Hematopoietic multipotent progenitor cell treated with erythropoietin and hydrocortisone succinate and interleukin-3 and kit ligand, for 8 days (in vitro differentiated cells): ENCODE measurements around the gene RRM1.
"Not testable (repeated sequence)": the region's sequence is repeated elsewhere in the genome, so short reads cannot be mapped to it uniquely, and the experiment has no call there.

ENCODE experiments used
- DNase-seq: peaks from one replicate; pipeline ENCODE4 v3.0.0-alpha.2; 2015

The RRM1 gene

DNA sequence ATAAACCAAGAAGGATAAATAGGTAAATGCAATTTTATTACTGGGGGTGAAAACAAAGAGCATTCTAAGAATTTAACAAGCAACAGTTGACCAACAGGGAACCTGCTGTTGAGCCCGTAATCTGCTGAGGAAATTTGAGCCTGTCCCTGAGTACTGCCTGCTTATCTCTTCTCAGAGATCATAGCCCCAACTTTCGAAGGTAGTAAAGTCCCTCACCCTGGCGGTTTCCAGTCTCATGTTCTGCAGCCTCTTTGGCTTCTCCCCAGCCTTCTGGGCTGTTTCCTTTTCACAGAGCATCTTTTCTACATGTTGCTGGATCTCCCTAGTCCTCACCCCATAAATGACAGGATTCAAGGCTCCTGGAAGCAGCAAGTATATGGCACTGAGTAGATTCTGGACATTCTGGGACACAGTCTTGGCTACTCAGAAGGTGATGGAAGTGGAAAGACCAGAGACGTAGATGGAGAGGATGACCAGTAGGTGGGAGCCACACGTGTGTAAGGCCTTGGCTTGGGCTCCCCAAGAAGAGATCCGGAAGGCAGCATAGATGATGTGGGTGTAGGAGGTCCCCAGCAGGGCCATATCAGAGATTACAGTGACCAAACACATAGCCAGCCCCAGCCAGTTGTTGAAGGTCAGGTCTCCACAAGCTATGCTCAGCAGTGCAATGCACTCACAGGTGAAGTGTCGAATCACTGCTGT lies 51.6 kb downstream of the RRM1 start:
- peak; percentile 36 for DNase-seq

DNA sequence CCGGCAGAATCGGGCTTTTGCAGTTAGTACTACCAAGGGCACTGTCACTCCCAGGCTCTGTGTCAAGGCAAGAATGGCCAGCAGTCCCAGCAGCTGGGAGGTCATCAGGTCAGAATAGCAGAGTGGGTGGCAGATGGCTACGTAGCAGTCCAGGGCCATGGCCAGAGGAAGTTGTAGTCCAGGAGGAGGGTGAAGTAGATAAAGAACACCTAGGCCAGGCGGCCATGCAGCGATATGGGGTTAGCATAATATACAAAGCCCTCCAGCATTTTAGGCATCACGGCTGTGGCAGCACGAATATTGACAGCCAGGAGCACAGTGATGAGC lies 52.1 kb downstream of the RRM1 start:
- no peak for DNase-seq

DNA sequence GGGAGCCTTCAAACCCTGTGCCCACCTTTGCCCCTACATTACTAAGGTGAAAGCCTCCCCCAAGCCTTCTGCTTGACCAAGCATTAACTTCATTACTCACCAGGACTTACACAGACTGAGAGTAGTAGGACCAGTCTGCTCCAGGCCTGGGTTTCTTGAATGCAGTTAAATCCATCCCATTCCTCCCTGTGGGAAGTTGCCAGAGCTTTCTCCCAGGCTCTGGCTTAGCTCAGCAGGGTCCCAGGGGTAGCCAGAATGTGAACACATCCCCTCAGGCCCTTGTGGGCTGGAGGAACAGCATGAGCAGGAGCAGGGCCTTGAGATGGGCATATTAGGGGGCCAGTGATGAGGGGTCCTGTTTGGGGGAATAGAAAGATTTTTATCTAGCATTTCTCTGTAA lies 59.9 kb downstream of the RRM1 start:
- DNase-seq, result no peak

DNA sequence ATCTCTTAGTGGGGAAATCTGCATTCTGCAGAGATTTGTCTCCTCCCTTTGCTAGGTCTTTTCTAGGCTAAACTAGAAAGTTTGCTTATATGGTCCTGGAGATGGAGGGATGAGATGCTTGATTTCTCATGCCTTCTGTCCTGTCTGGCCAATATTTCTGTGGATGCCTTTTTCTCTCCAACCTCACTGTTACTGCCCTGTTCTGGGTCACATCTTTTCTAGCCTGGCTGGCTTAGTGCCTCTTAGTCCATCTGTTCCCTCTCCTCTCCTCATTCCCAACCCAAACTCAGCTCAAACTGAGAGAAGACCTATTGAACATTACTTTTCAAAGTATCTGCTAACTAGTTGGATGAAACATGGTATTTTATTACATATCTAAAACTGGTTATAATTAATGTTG lies 62.0 kb downstream of the RRM1 start:
- DNase-seq, result no peak

DNA sequence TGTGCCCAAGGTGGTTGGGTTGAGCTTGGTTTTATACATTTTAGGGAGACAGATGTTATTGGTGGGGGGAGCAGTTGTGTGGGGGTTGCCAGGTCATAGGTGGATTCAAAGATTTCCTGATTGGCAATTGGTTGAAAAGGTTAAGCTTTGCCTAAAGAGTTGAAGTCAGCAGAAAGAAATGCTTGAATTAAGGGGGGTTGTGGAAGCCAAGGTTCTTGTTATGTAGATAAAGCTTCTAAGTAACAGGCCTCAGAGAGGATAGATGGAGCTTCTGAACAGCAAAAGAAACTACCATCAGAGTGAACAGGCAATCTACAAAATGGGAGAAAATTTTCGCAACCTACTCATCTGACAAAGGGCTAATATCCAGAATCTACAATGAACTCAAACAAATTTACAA lies 64.2 kb downstream of the RRM1 start:
- not testable (repeated sequence) for DNase-seq

DNA sequence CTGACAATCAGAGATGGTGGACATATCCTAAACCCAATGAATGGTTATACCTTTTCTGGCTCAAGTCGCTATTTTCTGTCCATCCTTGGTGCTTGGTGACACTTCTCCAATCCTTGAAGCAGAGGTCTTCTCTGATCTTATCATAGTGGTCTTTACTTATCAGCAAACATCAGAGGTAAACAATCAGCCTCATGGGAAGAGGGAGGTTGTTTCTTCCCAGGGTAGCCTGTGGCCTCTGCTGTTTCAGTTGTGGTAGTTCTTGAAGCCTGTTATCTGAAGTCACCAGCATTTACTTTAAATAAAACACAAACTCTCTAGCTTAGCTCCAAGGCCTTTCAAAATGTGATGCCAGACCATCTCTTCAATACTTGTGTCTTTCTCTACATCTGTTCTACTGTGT lies 66.7 kb downstream of the RRM1 start:
- no peak for DNase-seq

DNA sequence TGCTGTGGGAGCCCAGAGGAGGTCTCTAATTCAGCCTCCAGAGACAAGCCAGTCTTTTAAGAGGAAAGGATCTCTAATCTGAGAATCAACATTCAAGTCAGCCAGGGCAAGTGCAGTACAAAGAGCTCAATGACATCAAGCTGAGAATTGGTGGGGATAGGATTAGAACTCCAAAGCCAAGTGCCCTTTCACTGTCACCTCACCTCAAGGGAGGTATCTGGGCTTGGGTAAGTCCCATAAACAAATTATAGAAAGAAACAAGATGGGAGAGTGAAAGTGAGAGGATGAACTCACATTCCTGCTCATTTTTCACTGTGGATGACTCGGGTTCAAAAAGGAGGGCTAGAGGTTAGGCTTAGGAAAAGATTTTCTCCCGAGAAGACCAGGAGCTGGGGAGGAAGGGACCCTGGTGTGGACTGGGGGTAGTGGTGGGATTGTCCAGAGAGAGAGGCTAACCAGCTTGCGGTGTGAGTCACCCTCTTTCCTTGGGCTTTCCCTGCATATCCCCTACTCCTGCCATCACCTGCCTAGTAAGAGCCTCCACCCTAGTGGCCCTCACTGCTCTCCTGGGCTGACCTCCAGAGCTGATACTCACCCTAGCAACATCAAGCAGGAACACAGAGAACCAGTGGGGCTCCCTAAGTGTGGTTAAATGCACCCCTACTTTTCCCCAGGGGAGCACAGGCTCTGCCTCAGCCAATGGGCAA lies 70.4 kb downstream of the RRM1 start:
- DNase-seq, result no peak

DNA sequence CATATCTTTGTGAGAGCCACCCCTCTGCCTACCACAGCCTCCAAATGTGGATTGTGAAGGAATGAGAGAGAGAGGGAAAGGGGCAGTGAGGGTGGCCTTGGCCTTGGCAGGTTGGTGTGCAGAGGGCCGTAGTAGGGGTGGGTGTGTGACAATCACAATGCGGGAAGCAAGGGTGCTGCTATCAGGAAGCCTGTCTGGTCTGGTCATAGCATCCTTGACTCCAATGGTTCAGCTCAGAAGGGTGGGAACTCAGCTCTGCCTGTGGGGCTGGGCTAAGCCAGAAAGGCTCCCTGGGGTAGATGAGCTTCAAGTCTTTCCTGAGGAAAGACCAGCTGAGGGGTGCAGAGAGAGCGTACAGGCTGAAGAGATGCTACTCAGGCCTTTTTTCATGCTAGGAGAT lies 72.7 kb downstream of the RRM1 start:
- DNase-seq, result no peak

DNA sequence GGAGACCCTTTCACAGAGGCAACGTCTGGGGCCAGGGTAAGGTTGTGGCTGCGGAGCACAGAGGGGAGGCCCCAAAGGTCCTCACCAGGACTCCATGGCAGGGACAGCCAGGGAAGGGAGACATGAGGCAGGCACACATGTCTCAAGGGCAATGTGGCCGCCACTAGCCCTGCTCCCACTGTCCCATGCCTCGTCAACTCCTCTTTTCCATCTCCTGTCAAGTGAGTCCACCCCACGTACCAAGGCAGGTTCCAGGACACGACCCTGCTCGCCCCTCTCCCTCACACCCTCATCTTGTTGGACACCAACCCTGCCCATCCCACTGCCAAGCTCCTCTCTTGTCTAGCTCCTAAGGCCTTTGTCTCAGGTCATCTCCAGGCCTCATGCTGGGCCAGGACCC lies 73.2 kb downstream of the RRM1 start:
- DNase-seq, result no peak

DNA sequence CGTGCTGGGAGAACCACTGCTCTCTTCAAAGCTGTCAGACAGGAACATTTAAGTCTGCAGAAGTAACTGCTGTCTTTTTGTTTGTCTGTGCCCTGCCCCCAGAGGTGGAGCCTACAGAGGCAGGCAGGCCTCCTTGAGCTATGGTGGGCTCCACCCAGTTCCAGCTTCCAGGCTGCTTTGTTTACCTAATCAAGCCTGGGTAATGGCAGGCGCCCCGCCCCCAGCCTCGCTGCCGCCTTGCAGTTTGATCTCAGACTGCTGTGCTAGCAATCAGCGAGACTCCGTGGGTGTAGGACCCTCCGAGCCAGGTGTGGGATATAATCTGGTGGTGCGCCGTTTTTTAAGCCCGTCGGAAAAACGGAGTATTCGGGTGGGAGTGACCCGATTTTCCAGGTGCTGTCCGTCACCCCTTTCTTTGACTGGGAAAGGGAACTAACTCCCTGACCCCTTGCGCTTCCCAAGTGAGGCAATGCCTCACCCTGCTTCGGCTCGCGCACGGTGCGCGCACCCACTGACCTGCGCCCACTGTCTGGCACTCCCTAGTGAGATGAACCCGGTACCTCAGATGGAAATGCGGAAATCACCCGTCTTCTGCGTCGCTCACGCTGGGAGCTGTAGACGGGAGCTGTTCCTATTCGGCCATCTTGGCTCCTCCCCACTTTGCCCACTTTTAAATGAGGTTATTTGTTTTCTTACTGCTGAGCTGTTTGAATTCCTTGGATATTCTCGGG lies 81.2 kb downstream of the RRM1 start:
- not testable (repeated sequence) for DNase-seq

DNA sequence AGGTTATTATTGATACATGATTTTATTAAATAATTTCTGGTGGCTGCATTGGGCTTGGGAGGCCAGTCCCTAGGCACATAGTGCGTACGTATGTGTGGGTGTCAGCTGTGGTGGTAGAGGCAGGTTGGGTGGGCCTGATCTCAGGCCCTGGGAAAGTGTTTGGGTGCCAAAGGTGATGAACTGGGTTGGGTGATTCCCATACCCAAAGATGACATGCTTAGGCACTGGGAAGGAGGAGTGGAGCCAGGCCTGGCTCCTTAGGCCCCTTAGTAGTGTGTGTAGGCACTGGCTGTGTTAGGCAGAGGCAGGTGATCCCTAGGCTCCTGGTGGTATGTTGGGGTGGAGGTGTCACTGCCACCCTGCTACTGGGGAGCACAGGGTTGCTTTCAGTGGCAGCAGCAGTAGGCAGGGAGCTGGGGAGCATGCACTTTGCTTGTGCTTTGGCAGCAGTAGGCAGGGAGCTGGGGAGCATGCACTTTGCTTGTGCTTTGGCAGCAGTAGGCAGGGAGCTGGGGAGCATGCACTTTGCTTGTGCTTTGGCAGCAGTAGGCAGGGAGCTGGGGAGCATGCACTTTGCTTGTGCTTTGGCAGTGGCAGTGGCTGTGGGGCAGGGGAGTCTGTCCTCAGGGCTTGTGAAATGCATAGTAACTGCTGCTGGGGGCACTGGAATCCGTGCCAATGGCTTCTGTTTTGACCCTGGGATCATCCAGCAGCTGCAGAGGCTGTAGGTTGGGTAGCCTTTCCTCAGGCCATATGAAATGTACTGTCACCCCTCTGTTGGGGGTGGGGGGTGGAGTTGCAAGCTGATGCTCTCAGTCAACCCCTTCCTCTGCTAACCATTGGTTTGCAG lies 84.4 kb downstream of the RRM1 start:
- no peak for DNase-seq

DNA sequence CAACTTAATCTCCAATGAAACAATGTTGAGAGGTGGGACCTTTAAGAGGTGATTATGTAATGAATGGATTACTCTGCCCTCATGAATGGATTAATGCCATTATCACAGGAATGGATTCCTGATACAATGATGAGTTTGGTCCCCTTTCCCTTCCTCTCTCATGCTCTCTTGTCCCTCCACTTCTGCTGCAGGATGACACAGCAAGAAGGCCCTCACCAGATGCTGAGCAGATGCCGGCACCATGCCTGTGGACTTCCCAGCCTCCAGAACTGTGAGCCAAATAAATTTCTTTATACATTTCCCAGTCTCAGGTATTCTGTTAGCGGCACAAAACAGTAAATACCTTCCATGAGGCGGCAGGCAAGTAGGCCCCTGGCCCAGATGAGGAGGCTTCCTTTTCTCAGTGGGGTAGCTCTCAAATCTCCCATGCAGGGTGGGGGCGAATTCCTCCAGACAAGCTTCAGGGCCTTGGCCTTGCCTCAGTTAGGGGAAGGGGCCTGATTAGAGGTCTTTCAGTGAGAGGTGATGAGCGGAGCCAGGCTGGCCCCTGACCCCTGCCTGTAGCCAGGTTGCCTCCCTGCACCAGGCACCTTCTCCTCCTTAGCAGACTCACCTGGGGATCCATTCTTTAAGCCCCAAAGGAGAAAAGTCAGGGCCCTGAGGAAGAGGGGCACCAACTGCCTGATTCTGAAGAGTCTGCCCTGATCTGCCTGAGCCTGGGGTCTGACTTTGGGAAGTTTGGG lies 86.0 kb downstream of the RRM1 start:
- DNase-seq, result no peak

DNA sequence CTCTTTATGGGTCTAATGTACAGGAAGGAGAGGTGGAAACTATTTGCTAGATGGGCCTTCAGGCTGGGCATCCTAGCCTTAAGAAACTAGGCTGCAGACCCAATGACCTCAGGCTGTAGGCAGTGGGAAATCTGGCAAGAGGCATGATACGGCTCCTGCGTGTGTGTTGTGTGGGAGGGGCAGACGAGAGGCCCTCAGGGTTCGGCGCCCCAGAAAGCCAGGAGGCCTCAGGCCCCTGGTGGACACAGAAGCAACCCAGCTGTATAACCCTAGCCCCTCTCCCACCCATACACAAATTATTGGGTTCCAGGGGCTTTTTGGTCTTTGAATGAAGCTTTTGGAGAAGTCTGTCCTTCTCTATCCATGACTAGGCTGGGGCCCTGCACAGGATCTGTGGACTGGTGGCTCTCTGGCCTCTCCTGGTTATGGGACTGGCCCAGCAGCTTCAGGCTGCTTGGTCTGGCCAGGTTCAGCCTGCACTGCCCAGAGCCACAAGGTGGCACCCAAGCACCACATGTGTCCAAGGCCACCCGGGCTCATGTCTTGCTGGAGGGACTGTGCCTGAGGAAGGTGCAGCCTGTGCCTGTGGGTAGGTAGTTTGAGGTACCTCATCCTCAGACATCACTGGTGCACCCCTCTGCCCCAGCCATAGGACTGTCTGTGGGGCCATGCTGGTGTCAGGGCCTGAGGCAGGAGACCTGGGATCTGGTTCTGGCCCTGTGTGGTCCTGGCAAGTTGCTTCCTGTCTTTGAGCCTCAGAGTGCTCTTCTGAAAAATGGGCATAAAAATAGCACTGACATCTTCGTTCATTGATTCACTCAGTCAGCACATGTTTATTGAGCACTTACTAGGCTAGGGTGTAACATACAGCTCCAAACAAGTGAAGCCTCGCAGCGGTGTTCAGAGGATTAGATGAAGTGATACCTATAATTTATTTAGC lies 87.5 kb downstream of the RRM1 start:
- peak; percentile 78 for DNase-seq

DNA sequence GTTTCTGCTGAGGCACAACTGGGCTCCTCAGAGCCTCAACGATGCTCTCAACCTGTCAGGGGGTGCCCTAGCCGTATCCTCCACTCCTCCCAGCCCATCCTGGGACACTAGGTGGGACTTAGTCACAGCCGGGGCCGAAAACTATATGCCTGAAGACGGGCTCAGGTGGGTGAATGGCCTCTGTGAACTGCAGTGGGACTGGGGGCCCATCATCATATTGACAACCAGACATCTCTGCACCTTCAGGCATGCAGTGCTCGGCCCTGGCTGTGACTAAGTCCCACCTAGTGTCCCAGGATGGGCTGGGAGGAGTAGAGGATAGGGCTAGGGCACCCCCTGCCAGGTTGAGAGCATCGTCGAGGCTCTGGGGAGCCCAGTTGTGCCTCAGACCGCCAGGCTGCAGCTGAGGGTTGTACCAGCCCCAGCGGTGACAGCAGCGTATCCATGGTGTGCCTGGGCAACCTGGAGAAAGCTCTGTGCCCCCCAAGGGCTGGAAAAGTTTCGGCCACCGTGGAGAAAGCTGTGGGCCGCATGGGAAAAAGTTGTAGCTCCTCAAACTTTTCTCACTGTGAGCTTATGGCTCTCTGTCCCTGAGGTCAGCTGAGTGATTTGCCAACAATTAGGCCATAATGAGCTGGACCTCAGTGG lies 88.9 kb downstream of the RRM1 start:
- no peak for DNase-seq

DNA sequence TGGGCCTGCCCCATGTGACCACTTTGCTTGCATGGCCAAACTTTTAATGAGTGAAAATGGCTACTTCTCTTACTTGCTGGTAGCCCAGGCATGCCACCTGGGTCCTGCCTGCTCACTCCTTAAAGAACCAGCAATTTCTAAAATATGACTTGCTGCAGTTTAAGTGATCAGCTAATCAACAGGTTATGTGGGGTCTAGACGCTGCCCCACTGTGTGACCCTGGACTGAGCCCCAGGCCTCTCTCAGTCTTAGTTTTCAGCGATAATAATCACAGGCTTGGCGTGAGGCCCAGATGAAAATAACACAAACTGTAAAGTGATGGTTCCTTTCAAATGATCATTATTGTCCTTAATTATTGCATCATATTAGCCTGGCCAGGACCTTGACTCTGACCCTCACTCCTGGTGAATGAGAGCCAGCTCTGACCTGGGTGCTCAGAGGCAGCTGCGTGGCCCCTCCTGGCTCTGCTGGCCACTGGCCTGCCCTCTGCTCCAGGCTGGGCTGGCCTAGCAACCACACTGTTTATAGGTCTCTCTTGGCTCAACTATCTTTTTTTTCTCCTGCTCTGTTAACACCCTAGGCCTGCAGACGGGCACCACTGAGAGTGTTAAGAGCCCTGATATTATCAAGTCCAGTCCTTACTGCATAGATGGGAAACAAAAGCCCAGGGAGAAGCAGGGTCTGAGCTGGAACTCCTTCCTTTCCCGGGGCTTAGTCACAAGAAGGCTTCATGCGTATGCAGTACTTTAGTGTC lies 89.7 kb downstream of the RRM1 start:
- DNase-seq, result no peak

DNA sequence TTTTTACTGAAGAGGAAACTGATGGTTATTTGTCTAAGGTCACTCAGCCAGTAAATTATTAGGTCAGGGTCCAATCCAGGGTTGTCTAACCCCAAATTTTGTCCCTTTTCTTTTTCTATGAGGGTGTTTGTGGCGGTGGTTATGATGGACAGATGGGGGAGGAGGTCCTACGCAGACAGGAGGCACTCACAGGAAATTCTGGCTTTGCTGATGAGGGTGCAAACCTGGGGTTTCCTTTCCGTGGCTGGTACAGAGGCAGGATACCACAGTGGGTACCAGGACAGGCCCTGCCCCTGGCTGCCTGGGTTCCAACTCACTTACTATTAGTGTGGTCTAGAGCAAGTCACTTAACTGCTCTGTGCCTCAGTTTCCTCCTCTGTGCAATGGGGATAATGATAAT lies 91.0 kb downstream of the RRM1 start:
- DNase-seq, result no peak

DNA sequence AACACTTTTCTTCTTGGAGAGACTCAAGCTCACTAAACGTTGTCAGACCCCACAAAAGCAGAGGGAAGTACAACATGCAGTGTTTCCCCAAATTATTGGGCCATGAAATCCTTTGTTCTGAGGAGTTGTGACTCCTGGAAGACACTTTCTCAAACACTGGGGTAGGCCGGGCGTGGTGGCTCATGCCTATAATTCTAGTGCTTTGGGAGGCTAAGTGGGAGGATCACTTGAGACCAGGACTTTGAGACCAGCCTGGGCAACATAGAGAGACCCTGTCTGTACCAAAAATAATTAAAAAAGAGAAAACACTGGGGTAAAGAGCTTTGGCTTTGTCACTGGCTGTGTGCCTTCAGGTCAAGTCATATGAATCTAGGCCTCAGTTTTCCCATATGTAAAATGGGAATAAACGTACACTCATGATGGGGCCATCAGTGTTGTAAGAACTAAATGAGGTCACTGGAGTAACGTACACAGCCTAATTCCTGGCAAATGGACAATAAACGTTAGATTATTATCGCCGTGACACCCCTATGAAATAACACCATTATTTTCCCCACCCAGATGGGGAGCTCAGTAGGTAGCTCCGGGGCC lies 92.0 kb downstream of the RRM1 start:
- DNase-seq, result no peak

DNA sequence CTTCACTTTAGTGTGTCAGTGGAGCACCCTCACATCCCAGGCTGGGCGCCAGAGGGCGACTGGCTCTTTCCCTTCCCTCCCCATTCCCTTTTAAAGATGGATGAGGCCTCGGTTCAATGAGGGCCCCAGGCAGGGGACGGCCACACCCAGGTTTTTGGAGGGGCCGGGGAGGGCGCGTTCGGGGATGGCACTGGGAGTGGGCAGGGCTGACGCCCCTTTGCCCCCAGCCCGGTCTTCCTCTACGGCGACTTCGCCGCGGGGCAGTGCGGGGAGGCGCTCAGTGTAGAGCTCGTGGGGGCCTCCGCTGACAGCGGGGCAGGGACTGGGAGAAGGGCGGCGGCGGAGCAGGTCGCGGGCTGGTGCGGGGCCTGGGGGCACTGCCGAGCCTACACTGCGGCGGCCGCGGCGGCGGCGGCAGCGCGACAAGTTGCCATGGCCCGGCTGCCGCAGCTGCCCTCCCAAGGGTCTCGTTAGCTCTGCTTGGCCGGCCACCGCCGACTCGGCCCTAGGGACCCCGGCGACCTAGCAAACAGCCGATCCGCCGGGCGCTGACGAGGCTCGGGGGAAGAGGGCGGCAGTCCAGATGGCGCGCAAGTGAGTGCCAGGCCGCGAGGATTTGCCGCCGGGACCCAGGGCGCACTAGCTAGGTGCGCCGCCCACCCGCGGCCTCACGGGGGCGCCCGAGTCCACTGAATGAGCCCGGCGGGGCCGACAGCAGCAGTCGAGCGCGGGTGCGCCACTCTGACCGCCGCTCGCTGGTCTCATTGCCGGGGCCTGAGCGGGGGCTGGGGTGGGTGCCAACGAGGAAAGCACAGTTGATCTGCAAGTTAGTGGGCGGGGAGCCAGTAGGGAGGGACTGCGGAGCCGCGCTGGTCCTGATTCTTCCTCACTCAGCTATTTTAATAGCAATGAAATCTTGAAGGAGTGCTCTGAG lies 92.7 kb downstream of the RRM1 start:
- DNase-seq, result peak; percentile 84
